Natural killer cell (primary cell): Measurements from ENCODE around the gene THBD. TPM values are rescaled to one million over a fixed set of nuclear protein-coding genes. Genes with fewer than 3 reads are reported as not detected.

Source experiments
- ATAC-seq, 3 donors: fragments of 150-1000 bp in 2 of 3; fragments of 200-7000 bp in 1 of 3; cut with Tn5 transposase; 1 replicate in 1 of 3; 2 replicates in 2 of 3; pipeline ENCODE4 v1.10.0; 2021; ENCODE audit warnings: mild to moderate bottlenecking in 2 of 3, moderate library complexity in 2 of 3
- DNase-seq, 2 donors: peaks; one replicate each; pipeline versions ENCODE4 v3.0.0 to v3.0.0-alpha.2; 2013 to 2021; ENCODE audit warnings: mixed read lengths in 1 of 2
- H3K27ac ChIP-seq: one replicate; pipeline ENCODE4 v1.5.1; 2013; ENCODE audit warnings: mild to moderate bottlenecking, low read length
- H3K27me3 ChIP-seq: one replicate; pipeline ENCODE4 v1.6.1; 2013; ENCODE audit warnings: low read length; ENCODE audit not compliant: control insufficient read depth, insufficient read depth
- H3K36me3 ChIP-seq: one replicate; pipeline ENCODE4 v1.6.1; 2013; ENCODE audit warnings: low read length; ENCODE audit not compliant: control insufficient read depth, insufficient read depth
- H3K4me1 ChIP-seq: one replicate; pipeline ENCODE4 v1.6.1; 2013; ENCODE audit warnings: low read length; ENCODE audit not compliant: control insufficient read depth, insufficient read depth
- H3K4me3 ChIP-seq: one replicate; pipeline ENCODE4 v1.5.1; 2013; ENCODE audit warnings: low read length
- H3K9me3 ChIP-seq: one replicate; pipeline ENCODE4 v1.6.1; 2013; ENCODE audit warnings: low read length; ENCODE audit not compliant: control insufficient read depth, insufficient read depth
- H3K27ac Mint-ChIP-seq, 2 donors: one replicate each; pipeline ENCODE4 v1.8.0; 2022; ENCODE audit warnings: mild to moderate bottlenecking in 2 of 2, mixed read lengths in 2 of 2, moderate library complexity in 1 of 2
- H3K27me3 Mint-ChIP-seq, 2 donors: one replicate each; pipeline ENCODE4 v1.8.0; 2022; ENCODE audit warnings: low read depth in 2 of 2, mixed read lengths in 2 of 2
- H3K36me3 Mint-ChIP-seq: one replicate; pipeline ENCODE4 v1.8.0; 2022; ENCODE audit warnings: mixed read lengths
- H3K4me1 Mint-ChIP-seq, 2 donors: one replicate each; pipeline ENCODE4 v1.8.0; 2022; ENCODE audit warnings: mixed read lengths in 2 of 2
- H3K4me3 Mint-ChIP-seq: one replicate; pipeline ENCODE4 v1.8.0; 2022; ENCODE audit warnings: mild to moderate bottlenecking, moderate library complexity, mixed read lengths
- H3K9me3 Mint-ChIP-seq, 2 donors: one replicate each; pipeline ENCODE4 v1.8.0; 2022; ENCODE audit warnings: mixed read lengths in 2 of 2
- CTCF ChIP-seq: fragments of 200-600 bp; IDR thresholded peaks from one replicate; pipeline ENCODE4 v1.8.0; 2022; ENCODE audit warnings: antibody characterized with exemption
- WGBS: methylation state at CpG from one replicate; pipeline ENCODE4 v1.1.7; 2013; ENCODE audit warnings: missing lambda C conversion rate; ENCODE audit not compliant: insufficient coverage; 5-methylcytosine and 5-hydroxymethylcytosine counted together
- intact Hi-C: fragments of 100-400 bp; cut with micrococcal nuclease; formaldehyde crosslinking; loops from one replicate; pipeline ENCODE4 v1.14.2; 2022
- total RNA-seq, 4 donors: library from RNA; stranded (reverse); fragments of 120-200 nt in 1 of 4; gene quantifications; one replicate each; pipeline versions ENCODE4 v1.2.3 to v1.2.4, GENCODE V29; 2013 to 2022

THBD gene
- total RNA-seq, 3 donors from 2014 or later (not counting 1 experiment from before 2014, with no cell fraction given): 2.1 to 2.8 (median 2.1) TPM

DNA sequence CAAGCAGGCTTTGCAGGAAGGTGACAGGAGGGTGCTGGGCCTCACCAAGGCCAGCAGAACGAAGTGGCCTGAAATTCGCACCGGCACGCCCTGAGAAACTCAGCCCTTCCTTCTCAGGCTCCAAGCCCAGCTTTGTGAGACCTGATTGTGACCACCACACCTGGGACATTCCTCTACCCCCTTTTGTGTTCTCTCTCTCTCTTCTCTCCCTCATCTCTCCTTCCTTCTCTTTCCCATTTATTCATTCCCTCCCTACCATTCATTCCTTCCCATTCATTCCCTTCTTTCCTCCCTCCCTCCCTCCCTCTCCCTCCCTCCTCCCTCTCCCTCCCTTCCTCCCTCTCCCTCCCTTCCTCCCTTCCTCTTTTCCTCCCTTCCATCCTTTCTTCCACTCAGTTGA lies 27.8 kb upstream of the THBD start:
- H3K4me1 ChIP-seq: peaks cover 14% of the 10 kb centered on the region
- H3K27me3 ChIP-seq: no peaks in the 10 kb centered on the region
- H3K27ac Mint-ChIP-seq: no peak overlapping the region
- H3K4me1 Mint-ChIP-seq: peaks cover 27 to 40% of the 10 kb centered on the region in 2 donors
- H3K9me3 ChIP-seq: no peaks in the 10 kb centered on the region
- DNase-seq (no peak), ATAC-seq (no peak)
- no peaks in the 10 kb centered on the region for H3K36me3 ChIP-seq
- 83% methylated on average over 4 of the region's 4 CpGs for WGBS
- no peaks in the 10 kb centered on the region for H3K9me3 Mint-ChIP-seq
- H3K4me3 Mint-ChIP-seq: no peak overlapping the region
- H3K4me3 ChIP-seq: no peak overlapping the region
- no peaks in the 10 kb centered on the region for H3K27me3 Mint-ChIP-seq
- intact Hi-C loops: no loop called here
- no peak for TF ChIP-seq CTCF
- no peak overlapping the region for H3K27ac ChIP-seq
- H3K36me3 Mint-ChIP-seq: no peaks in the 10 kb centered on the region

DNA sequence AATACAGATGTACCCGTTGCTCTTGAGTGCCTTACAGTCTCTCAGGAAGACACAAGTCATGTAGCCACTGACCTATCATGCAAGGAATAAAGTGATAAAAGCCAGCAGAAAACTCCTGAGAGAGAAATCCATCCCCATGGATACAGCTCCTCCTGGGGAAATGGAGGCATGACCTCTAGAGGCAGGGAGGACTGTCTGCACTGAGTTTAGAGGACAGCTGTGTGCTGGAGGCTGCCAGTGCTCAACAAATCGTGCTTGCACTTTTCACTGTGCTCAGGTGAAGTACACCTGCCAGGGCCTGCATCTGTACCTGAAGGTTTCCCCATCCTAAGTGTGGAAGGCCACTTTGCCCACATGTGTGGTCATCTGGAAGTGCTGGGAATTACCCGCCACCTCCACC lies 24.6 kb upstream of the THBD start:
- Histone ChIP-seq H3K4me1 (no peaks in the 10 kb centered on the region), H3K27me3 (no peaks in the 10 kb centered on the region), H3K36me3 (no peaks in the 10 kb centered on the region), H3K4me3 (no peak overlapping the region), H3K27ac (no peak overlapping the region), H3K9me3 (no peaks in the 10 kb centered on the region)
- no peaks in the 10 kb centered on the region for H3K36me3 Mint-ChIP-seq
- ATAC-seq (no peak), DNase-seq (no peak)
- H3K4me3 Mint-ChIP-seq: no peak overlapping the region
- intact Hi-C loops: no loop called here
- no peak for TF ChIP-seq CTCF
- H3K9me3 Mint-ChIP-seq: no peaks in the 10 kb centered on the region
- H3K27me3 Mint-ChIP-seq: no peaks in the 10 kb centered on the region
- 82% methylated on average over 3 of the region's 3 CpGs for WGBS
- peaks cover 0 to 13% of the 10 kb centered on the region in 2 donors for H3K4me1 Mint-ChIP-seq
- H3K27ac Mint-ChIP-seq: no peak overlapping the region

DNA sequence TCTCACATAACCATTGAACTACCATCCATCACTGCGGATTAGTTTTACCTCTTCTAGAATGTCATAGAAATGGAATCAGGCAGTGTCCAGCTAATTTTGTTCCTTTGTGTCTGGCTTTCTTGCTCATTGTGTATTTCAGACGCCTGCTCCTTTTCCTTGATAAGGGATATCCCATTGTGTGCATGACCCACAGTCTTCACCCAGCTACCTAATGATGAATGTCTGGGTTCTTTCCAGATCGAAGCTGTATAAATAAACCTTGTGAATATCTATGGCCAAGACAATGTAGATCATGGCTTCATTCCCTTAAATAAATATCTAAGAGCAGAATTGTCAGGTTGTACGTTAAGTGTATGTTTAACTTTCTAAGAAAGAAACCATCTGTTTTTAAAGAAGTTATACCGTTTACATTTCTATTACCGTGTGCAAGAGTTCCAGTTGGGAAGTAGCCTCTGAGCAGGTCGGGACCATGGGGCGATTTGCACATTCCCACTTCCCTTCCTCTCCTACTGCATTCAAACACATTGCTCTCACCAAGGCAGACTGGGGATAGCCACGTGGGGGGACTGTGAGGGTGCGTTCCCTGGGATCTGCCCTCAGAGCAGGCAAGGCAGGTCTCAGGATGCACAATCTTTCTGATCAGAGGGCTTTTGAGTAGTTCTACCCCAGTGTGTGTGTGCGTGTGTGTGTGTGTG lies 23.6 kb upstream of the THBD start:
- no peaks in the 10 kb centered on the region for H3K27me3 Mint-ChIP-seq
- H3K27me3 ChIP-seq: no peaks in the 10 kb centered on the region
- 90% methylated on average over 9 of the region's 11 CpGs for WGBS

More for the DNA sequence above, 23.6 kb upstream of the THBD start:
- no peak overlapping the region for H3K27ac ChIP-seq
- no peaks in the 10 kb centered on the region for H3K36me3 ChIP-seq
- Mint-ChIP-seq H3K27ac (no peak overlapping the region), H3K4me3 (no peak overlapping the region), H3K9me3 (no peaks in the 10 kb centered on the region), H3K36me3 (no peaks in the 10 kb centered on the region), H3K4me1 (peaks cover 0 to 6% of the 10 kb centered on the region in 2 donors)
- intact Hi-C loops: no loop called here
- H3K9me3 ChIP-seq: no peaks in the 10 kb centered on the region
- ATAC-seq (no peak), DNase-seq (no peak)
- H3K4me1 ChIP-seq: no peaks in the 10 kb centered on the region
- no peak for TF ChIP-seq CTCF
- H3K4me3 ChIP-seq: no peak overlapping the region
